ENCODE measurements around the gene SLC5A12.

The SLC5A12 gene

GRCh38 chr11:26703411-26704191 lies 18.3 kb downstream of the SLC5A12 start:
- Mint-ChIP-seq H3K27me3 (no peaks in the 10 kb centered on the region), H3K4me1 (ENCODE audit: low read depth) (no peaks in the 10 kb centered on the region), H3K9me3 (peaks cover 10% of the 10 kb centered on the region), H3K36me3 (ENCODE audit: low read depth) (no peaks in the 10 kb centered on the region), H3K4me3 (no peak overlapping the region), H3K27ac (no peak overlapping the region)

GRCh38 chr11:26702406-26702805 lies 19.5 kb downstream of the SLC5A12 start:
- Mint-ChIP-seq H3K4me3 (no peak overlapping the region), H3K4me1 (ENCODE audit: low read depth) (no peaks in the 10 kb centered on the region), H3K9me3 (peaks cover 10% of the 10 kb centered on the region), H3K36me3 (ENCODE audit: low read depth) (no peaks in the 10 kb centered on the region), H3K27me3 (no peaks in the 10 kb centered on the region), H3K27ac (no peak overlapping the region)

GRCh38 chr11:26700574-26701235 lies 21.2 kb downstream of the SLC5A12 start:
- Mint-ChIP-seq H3K36me3 (ENCODE audit: low read depth) (no peaks in the 10 kb centered on the region), H3K9me3 (peaks cover 10% of the 10 kb centered on the region), H3K27ac (no peak overlapping the region), H3K27me3 (no peaks in the 10 kb centered on the region), H3K4me3 (no peak overlapping the region), H3K4me1 (ENCODE audit: low read depth) (no peaks in the 10 kb centered on the region)

- H3K27me3 Mint-ChIP-seq, result no peaks in the 10 kb centered on the region
- no peak overlapping the region for H3K4me3 Mint-ChIP-seq
- no peaks in the 10 kb centered on the region for H3K4me1 Mint-ChIP-seq (ENCODE audit: low read depth)
- no peaks in the 10 kb centered on the region for H3K9me3 Mint-ChIP-seq
- H3K36me3 Mint-ChIP-seq (ENCODE audit: low read depth), result no peaks in the 10 kb centered on the region
- H3K27ac Mint-ChIP-seq, result no peak overlapping the region
Observed at GRCh38 chr11:26698224-26698623, 23.6 kb downstream of the SLC5A12 start.

GRCh38 chr11:26696330-26696729 lies 25.5 kb downstream of the SLC5A12 start:
- Mint-ChIP-seq H3K9me3 (no peaks in the 10 kb centered on the region), H3K27me3 (no peaks in the 10 kb centered on the region), H3K4me1 (ENCODE audit: low read depth) (no peaks in the 10 kb centered on the region), H3K36me3 (ENCODE audit: low read depth) (no peaks in the 10 kb centered on the region), H3K4me3 (no peak overlapping the region), H3K27ac (no peak overlapping the region)

GRCh38 chr11:26688701-26689100 lies 33.2 kb downstream of the SLC5A12 start:
- Mint-ChIP-seq H3K4me3 (no peak overlapping the region), H3K4me1 (ENCODE audit: low read depth) (no peaks in the 10 kb centered on the region), H3K27ac (no peak overlapping the region), H3K9me3 (no peaks in the 10 kb centered on the region), H3K36me3 (ENCODE audit: low read depth) (no peaks in the 10 kb centered on the region), H3K27me3 (no peaks in the 10 kb centered on the region)

- H3K36me3 Mint-ChIP-seq (ENCODE audit: low read depth), result no peaks in the 10 kb centered on the region
- no peak overlapping the region for H3K27ac Mint-ChIP-seq
- H3K4me1 Mint-ChIP-seq (ENCODE audit: low read depth), result no peaks in the 10 kb centered on the region
- no peak overlapping the region for H3K4me3 Mint-ChIP-seq
- H3K9me3 Mint-ChIP-seq, result no peaks in the 10 kb centered on the region
- H3K27me3 Mint-ChIP-seq, result no peaks in the 10 kb centered on the region
Observed at GRCh38 chr11:26687351-26687750, 34.5 kb downstream of the SLC5A12 start.

GRCh38 chr11:26677566-26677965 lies 44.3 kb downstream of the SLC5A12 start:
- H3K27ac Mint-ChIP-seq, result no peak overlapping the region
- H3K9me3 Mint-ChIP-seq, result no peaks in the 10 kb centered on the region
- H3K4me3 Mint-ChIP-seq, result no peak overlapping the region
- no peaks in the 10 kb centered on the region for H3K36me3 Mint-ChIP-seq (ENCODE audit: low read depth)
- no peaks in the 10 kb centered on the region for H3K4me1 Mint-ChIP-seq (ENCODE audit: low read depth)
- H3K27me3 Mint-ChIP-seq, result no peaks in the 10 kb centered on the region

- no peaks in the 10 kb centered on the region for H3K9me3 Mint-ChIP-seq
- H3K27me3 Mint-ChIP-seq, result no peaks in the 10 kb centered on the region
- no peaks in the 10 kb centered on the region for H3K36me3 Mint-ChIP-seq (ENCODE audit: low read depth)
- H3K4me1 Mint-ChIP-seq (ENCODE audit: low read depth), result no peaks in the 10 kb centered on the region
- no peak overlapping the region for H3K4me3 Mint-ChIP-seq
- no peak overlapping the region for H3K27ac Mint-ChIP-seq
Observed at GRCh38 chr11:26676641-26677040, 45.2 kb downstream of the SLC5A12 start.

GRCh38 chr11:26675233-26675928 lies 46.5 kb downstream of the SLC5A12 start:
- Mint-ChIP-seq H3K9me3 (no peaks in the 10 kb centered on the region), H3K4me1 (ENCODE audit: low read depth) (no peaks in the 10 kb centered on the region), H3K36me3 (ENCODE audit: low read depth) (no peaks in the 10 kb centered on the region), H3K4me3 (no peak overlapping the region), H3K27me3 (no peaks in the 10 kb centered on the region), H3K27ac (no peak overlapping the region)

GRCh38 chr11:26665946-26666345 lies 55.9 kb downstream of the SLC5A12 start:
- no peaks in the 10 kb centered on the region for H3K9me3 Mint-ChIP-seq
- H3K36me3 Mint-ChIP-seq (ENCODE audit: low read depth), result no peaks in the 10 kb centered on the region
- no peak overlapping the region for H3K27ac Mint-ChIP-seq
- no peaks in the 10 kb centered on the region for H3K27me3 Mint-ChIP-seq
- no peaks in the 10 kb centered on the region for H3K4me1 Mint-ChIP-seq (ENCODE audit: low read depth)
- no peak overlapping the region for H3K4me3 Mint-ChIP-seq

- Mint-ChIP-seq H3K9me3 (no peaks in the 10 kb centered on the region), H3K4me1 (ENCODE audit: low read depth) (no peaks in the 10 kb centered on the region), H3K36me3 (ENCODE audit: low read depth) (no peaks in the 10 kb centered on the region), H3K27me3 (no peaks in the 10 kb centered on the region), H3K4me3 (no peak overlapping the region), H3K27ac (no peak overlapping the region)
Observed at GRCh38 chr11:26665036-26665435, 56.8 kb downstream of the SLC5A12 start.

GRCh38 chr11:26662916-26663315 lies 58.9 kb downstream of the SLC5A12 start:
- Mint-ChIP-seq H3K9me3 (no peaks in the 10 kb centered on the region), H3K4me3 (no peak overlapping the region), H3K36me3 (ENCODE audit: low read depth) (no peaks in the 10 kb centered on the region), H3K27me3 (no peaks in the 10 kb centered on the region), H3K4me1 (ENCODE audit: low read depth) (no peaks in the 10 kb centered on the region), H3K27ac (no peak overlapping the region)

- H3K27ac Mint-ChIP-seq, result no peak overlapping the region
- H3K4me1 Mint-ChIP-seq (ENCODE audit: low read depth), result no peaks in the 10 kb centered on the region
- no peak overlapping the region for H3K4me3 Mint-ChIP-seq
- H3K27me3 Mint-ChIP-seq, result no peaks in the 10 kb centered on the region
- no peaks in the 10 kb centered on the region for H3K9me3 Mint-ChIP-seq
- no peaks in the 10 kb centered on the region for H3K36me3 Mint-ChIP-seq (ENCODE audit: low read depth)
Observed at GRCh38 chr11:26655287-26655686, 66.6 kb downstream of the SLC5A12 start.

GRCh38 chr11:26651916-26652315 lies 69.9 kb downstream of the SLC5A12 start:
- H3K36me3 Mint-ChIP-seq (ENCODE audit: low read depth), result no peaks in the 10 kb centered on the region
- H3K9me3 Mint-ChIP-seq, result no peaks in the 10 kb centered on the region
- H3K4me1 Mint-ChIP-seq (ENCODE audit: low read depth), result no peaks in the 10 kb centered on the region
- no peak overlapping the region for H3K27ac Mint-ChIP-seq
- no peak overlapping the region for H3K4me3 Mint-ChIP-seq
- no peaks in the 10 kb centered on the region for H3K27me3 Mint-ChIP-seq
